Neural cell (in vitro differentiated cells): ENCODE results near the gene CDHR4. TPM values are rescaled to one million over a fixed set of nuclear protein-coding genes. Genes with fewer than 3 reads are reported as not detected.

ENCODE experiments used
- H2AFZ ChIP-seq: fragments of 200-600, 300-800 bp; sonication (generic), shearing (Covaris generic); 2 replicates; pipeline ENCODE4 v1.6.0; 2014; ENCODE audit warnings: low read depth, mild to moderate bottlenecking, antibody characterized with exemption, low read length, moderate library complexity
- H3F3A ChIP-seq: fragments of 200-600 bp; shearing (Covaris generic); 2 replicates; pipeline ENCODE4 v1.6.1; 2016; ENCODE audit warnings: mild to moderate bottlenecking, moderate library complexity, mixed read lengths, antibody characterized with exemption, low read length; ENCODE audit not compliant: insufficient read depth, poor library complexity, severe bottlenecking
- H3K27ac ChIP-seq: fragments of 200-600, 300-800 bp; sonication (generic), shearing (Covaris generic); 2 replicates; pipeline ENCODE4 v1.5.1; 2014; ENCODE audit warnings: mild to moderate bottlenecking, low read length, moderate library complexity
- H3K27me3 ChIP-seq: fragments of 300-800, 200-600 bp; sonication (generic), shearing (Covaris generic); 2 replicates; pipeline ENCODE4 v1.6.0; 2014; ENCODE audit warnings: mild to moderate bottlenecking, low read depth, low read length, moderate library complexity; ENCODE audit not compliant: insufficient read depth
- H3K36me3 ChIP-seq: fragments of 300-800, 200-600 bp; sonication (generic), shearing (Covaris generic); 2 replicates; pipeline ENCODE4 v1.5.1; 2014; ENCODE audit warnings: mild to moderate bottlenecking, antibody characterized with exemption, low read length, moderate library complexity; ENCODE audit not compliant: insufficient read depth
- H3K4me2 ChIP-seq: fragments of 300-800, 200-600 bp; sonication (generic), shearing (Covaris generic); 2 replicates; pipeline ENCODE4 v1.6.0; 2014; ENCODE audit warnings: mild to moderate bottlenecking, low read length
- H3K4me3 ChIP-seq: fragments of 300-800, 200-600 bp; sonication (generic), shearing (Covaris generic); 2 replicates; pipeline ENCODE4 v1.5.1; 2014; ENCODE audit warnings: mild to moderate bottlenecking, low read length, moderate library complexity
- H3K79me2 ChIP-seq: fragments of 200-600 bp; shearing (Covaris generic); replicated peaks from 2 replicates; pipeline ENCODE4 v1.6.0; 2014; ENCODE audit warnings: mild to moderate bottlenecking, low read length, moderate library complexity; ENCODE audit not compliant: insufficient read depth
- H3K9ac ChIP-seq: fragments of 300-800, 200-600 bp; sonication (generic), shearing (Covaris generic); 2 replicates; pipeline ENCODE4 v1.6.1; 2016; ENCODE audit warnings: mild to moderate bottlenecking, low read length, mixed read lengths
- H3K9me2 ChIP-seq: fragments of 200-600 bp; shearing (Covaris generic); 2 replicates; pipeline ENCODE4 v1.6.1; 2016; ENCODE audit warnings: mild to moderate bottlenecking, low read length, mixed read lengths; ENCODE audit not compliant: insufficient read depth
- H3K9me3 ChIP-seq: fragments of 200-600, 300-800 bp; sonication (generic), shearing (Covaris generic); 2 replicates; pipeline ENCODE4 v1.6.1; 2016; ENCODE audit warnings: mild to moderate bottlenecking, mixed run types, low read length, moderate library complexity, mixed read lengths
- H4K20me1 ChIP-seq: fragments of 200-600 bp; shearing (Covaris generic); 2 replicates; pipeline ENCODE4 v1.6.1; 2016; ENCODE audit warnings: mild to moderate bottlenecking, mixed run types; ENCODE audit not compliant: insufficient read depth
- CTCF ChIP-seq: fragments of 450-650 bp; IDR thresholded peaks from 2 replicates; pipeline ENCODE4 v1.5.1; 2014; ENCODE audit warnings: antibody characterized with exemption, mild to moderate bottlenecking, moderate library complexity; ENCODE audit not compliant: poor library complexity, severe bottlenecking
- EP300 ChIP-seq: fragments of 450-650 bp; conservative IDR thresholded peaks from 2 replicates; pipeline ENCODE4 v1.6.1; 2014; ENCODE audit warnings: antibody characterized with exemption, mild to moderate bottlenecking, moderate library complexity; ENCODE audit not compliant: poor library complexity, severe bottlenecking
- EZH2 ChIP-seq: fragments of 200-600, 300-800 bp; shearing (Covaris generic), sonication (generic); IDR thresholded peaks from 2 replicates; pipeline ENCODE4 v1.6.1; 2014; ENCODE audit warnings: antibody characterized with exemption, low read length, borderline replicate concordance, mild to moderate bottlenecking; ENCODE audit not compliant: insufficient read depth, poor library complexity, severe bottlenecking
- MXI1 ChIP-seq: fragments of 450-650 bp; conservative IDR thresholded peaks from 2 replicates; pipeline ENCODE4 v1.6.1; 2014; ENCODE audit warnings: antibody characterized with exemption, mild to moderate bottlenecking; ENCODE audit not compliant: poor library complexity, severe bottlenecking
- POLR2AphosphoS5 ChIP-seq: IDR thresholded peaks from 2 replicates; pipeline ENCODE4 v1.6.1; 2012
- RAD21 ChIP-seq: fragments of 450-650 bp; conservative IDR thresholded peaks from 2 replicates; pipeline ENCODE4 v1.6.1; 2014; ENCODE audit warnings: antibody characterized with exemption, mild to moderate bottlenecking, moderate library complexity
- REST ChIP-seq: IDR thresholded peaks from 2 replicates; pipeline ENCODE4 v1.6.1; 2012; ENCODE audit warnings: borderline replicate concordance
- SMC3 ChIP-seq: fragments of 450-650 bp; conservative IDR thresholded peaks from 2 replicates; pipeline ENCODE4 v1.6.1; 2014; ENCODE audit warnings: antibody characterized with exemption, mild to moderate bottlenecking, moderate library complexity; ENCODE audit not compliant: poor library complexity
- TAF1 ChIP-seq: IDR thresholded peaks from 2 replicates; pipeline ENCODE4 v1.6.1; 2012; ENCODE audit warnings: low read depth
- polyA plus RNA-seq: library from polyadenylated mRNA; depleted of rRNA; stranded (reverse); fragments of >200 nt; gene quantifications from 2 replicates; pipeline ENCODE4 v1.2.3, GENCODE V29; 2014

Gene CDHR4
- polyA plus RNA-seq, 1 donor from 2014 or later, result not detected

- Histone ChIP-seq H2AFZ (no peak within 1 kb of the TSS), H3K79me2 (no peaks in the 10 kb centered on the region), H3K9me2 (no peaks in the 10 kb centered on the region), H3K27ac (no peak within 1 kb of the TSS), H3F3A (no peaks in the 10 kb centered on the region), H3K4me3 (no peak within 1 kb of the TSS), H3K9me3 (no peaks in the 10 kb centered on the region), H3K36me3 (no peaks in the 10 kb centered on the region), H3K27me3 (no peaks in the 10 kb centered on the region), H4K20me1 (no peaks in the 10 kb centered on the region), H3K4me2 (no peak within 1 kb of the TSS), H3K9ac (no peak within 1 kb of the TSS)
- no peak for TF ChIP-seq MXI1
- no peak for TF ChIP-seq POLR2AphosphoS5
- no peak for TF ChIP-seq TAF1
- no peak for TF ChIP-seq RAD21
- TF ChIP-seq CTCF, result no peak
- no peak for TF ChIP-seq REST
- TF ChIP-seq SMC3, result no peak
- TF ChIP-seq EZH2, result no peak
- TF ChIP-seq EP300, result no peak
Measured at GRCh38 chr3:49813497-49814174, 14.0 kb upstream of the CDHR4 start, which contains the start of gene UBA7. Gene UBA7 (minus strand): TSS chr3:49813953. CDS start chr3:49813787, 166 bp downstream.

- Histone ChIP-seq H3K9me2 (no peaks in the 10 kb centered on the region), H2AFZ (no peak overlapping the region), H3K9me3 (no peaks in the 10 kb centered on the region), H3K4me3 (no peak overlapping the region), H3K79me2 (no peaks in the 10 kb centered on the region), H3K27ac (no peak overlapping the region), H3K36me3 (no peaks in the 10 kb centered on the region), H4K20me1 (no peaks in the 10 kb centered on the region), H3K9ac (no peak overlapping the region), H3F3A (no peaks in the 10 kb centered on the region), H3K4me2 (no peak overlapping the region), H3K27me3 (no peaks in the 10 kb centered on the region)
- TF ChIP-seq EP300 (no peak), MXI1 (no peak), REST (no peak), TAF1 (no peak), CTCF (no peak)
Measured at GRCh38 chr3:49812916-49813496, 13.3 kb upstream of the CDHR4 start.
